HS-27A (cell line): ENCODE data around the gene CRADD.

Experiments used
- DNase-seq: peaks from one replicate; pipeline ENCODE4 v3.0.0-alpha.2; 2012; ENCODE audit warnings: low read depth, missing footprints

Gene CRADD

DNA sequence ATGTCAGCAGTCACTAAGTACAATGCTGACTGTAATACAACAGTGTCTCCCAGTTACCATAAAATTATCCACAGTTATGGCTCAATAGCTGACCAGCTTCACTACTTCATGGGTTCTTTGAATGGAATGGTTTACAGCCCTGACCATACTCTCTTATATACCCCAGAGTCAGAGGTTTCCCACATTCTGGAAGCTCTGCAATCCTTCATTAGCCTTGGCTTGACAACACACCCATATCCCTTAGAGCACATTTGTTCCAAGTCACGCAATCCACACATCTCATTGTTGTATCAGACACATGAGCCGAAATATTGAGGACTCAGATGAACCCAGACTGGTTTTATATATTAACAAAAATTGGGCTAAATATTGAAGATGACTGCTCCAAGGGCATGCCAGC, 261.8 kb downstream of the CRADD start:
- DNase-seq, result no peak

DNA sequence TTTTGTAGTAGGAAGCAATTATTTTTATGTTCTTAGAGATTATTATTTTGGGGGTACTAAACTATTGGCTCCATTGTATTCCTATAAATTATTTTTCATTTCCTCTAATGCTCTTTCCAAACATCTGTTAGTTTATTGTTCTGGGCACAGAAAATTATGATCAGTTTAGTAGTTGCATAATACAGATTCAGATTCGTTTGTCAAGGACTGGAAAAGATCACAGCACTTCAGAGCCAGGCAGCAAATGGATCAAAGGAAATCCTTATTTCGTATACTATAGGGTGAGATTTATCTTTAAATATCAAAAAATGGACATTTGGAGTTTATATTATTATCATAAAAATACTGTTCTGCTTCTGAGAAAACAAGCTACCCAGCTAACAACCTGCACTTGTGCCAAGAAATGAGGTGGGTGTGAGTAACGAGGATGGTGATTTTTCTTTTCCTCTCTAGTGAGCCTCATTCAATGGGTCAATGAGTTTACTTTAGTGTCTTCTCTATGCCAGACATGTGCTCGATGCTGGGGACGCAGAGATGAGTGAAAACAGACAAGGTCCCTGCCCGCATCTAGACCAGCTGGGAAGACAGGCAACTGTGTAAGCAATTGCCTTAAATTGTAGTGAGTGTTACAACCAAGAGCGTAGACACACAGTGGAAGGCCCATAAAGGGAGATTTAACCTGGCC, 262.6 kb downstream of the CRADD start:
- no peak for DNase-seq

DNA sequence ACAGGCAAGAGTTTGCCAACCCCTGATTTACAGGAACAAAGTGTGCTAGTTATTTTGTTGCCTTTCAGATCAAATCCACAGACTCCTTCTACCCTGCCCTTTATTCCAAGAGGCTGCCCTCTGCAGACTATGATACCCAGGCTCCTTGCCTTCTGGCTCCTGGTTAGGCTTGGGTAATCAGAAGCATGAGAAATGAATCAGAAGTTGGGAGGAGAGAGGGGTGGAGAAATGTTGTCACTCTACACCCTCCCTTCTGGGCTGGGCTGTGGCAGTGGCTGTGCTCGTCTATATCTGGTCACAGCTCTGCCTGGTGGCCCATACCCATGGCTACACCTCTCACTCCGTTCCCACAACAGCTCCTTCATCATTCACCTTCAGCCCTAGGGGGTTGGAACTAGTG, 266.6 kb downstream of the CRADD start:
- no peak for DNase-seq

DNA sequence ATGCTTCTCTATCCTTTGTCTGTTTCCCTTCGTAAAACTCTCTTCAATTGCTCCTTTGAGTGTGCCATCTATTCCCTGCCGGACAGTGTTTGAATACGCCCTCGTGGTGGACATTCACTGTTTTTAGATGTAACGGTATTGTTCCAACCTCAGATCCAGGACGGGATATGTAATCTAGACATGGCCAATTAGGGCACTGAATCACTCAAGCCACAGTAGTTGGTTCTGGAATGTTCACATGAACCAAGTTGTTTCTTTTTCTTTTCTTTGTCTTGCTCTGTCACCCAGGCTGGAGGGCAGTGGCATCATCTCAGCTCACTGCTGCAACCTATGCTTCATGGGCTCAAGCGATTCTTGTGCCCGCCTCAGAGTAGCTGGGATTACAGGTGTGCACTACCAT, 267.0 kb downstream of the CRADD start:
- no peak for DNase-seq
